GM12878 (cell line): Measurements from ENCODE around the gene POLR1A. TPM values are rescaled to one million over a fixed set of nuclear protein-coding genes. Genes with fewer than 3 reads are reported as not detected.

Source experiments
- ATAC-seq: fragments of 200-7000 bp; cut with Tn5 transposase; 3 replicates; pipeline ENCODE4 v1.9.1; 2020; ENCODE audit warnings: mild to moderate bottlenecking, moderate library complexity
- BruUV-seq: library from RNA; stranded (reverse); fragments of 400-500 nt; replicated peaks from 2 replicates; lab custom pipeline; 2021; lab: Mats Ljungman, UMichigan
- CTCF ChIA-PET: fragments of 300-600 bp; sonication (Branson Sonifier 250); formaldehyde crosslinking; extraction: SDS; loops from one replicate; lab custom pipeline; 2021; ENCODE audit warnings: inconsistent platforms; lab: Yijun Ruan, JAX
- POLR2A ChIA-PET: fragments of 350-600 bp; formaldehyde crosslinking; extraction: SDS; loops from one replicate; lab custom pipeline; 2021; ENCODE audit warnings: inconsistent platforms; lab: Charles Lee
- RAD21 ChIA-PET: fragments of 300-600 bp; sonication (Branson Sonifier 250); formaldehyde crosslinking; loops from one replicate; lab custom pipeline; 2023; ENCODE audit warnings: antibody characterized with exemption; ENCODE audit not compliant: unreplicated experiment; lab: Charles Lee
- SMC1A ChIA-PET: fragments of 300-600 bp; sonication (Branson Sonifier 250); formaldehyde crosslinking; loops from one replicate; lab custom pipeline; 2023; ENCODE audit not compliant: unreplicated experiment, uncharacterized antibody; lab: Charles Lee
- DNase-seq: peaks from one replicate; pipeline ENCODE4 v3.0.0-alpha.2; 2011; ENCODE audit warnings: low read depth, low spot score
- FAIRE-seq: peaks from 3 replicates; lab custom pipeline; 2011; peaks lifted over from hg19 to GRCh38; lab: Jason Lieb, UNC
- H2AFZ ChIP-seq: 2 replicates; pipeline ENCODE4 v1.6.0; 2011; ENCODE audit warnings: low read depth, low read length, control low read depth; ENCODE audit not compliant: control insufficient read depth
- H3K27ac ChIP-seq: 2 replicates; pipeline ENCODE4 v1.5.1; 2011; ENCODE audit warnings: control low read depth; ENCODE audit not compliant: control insufficient read depth, insufficient read depth
- H3K27me3 ChIP-seq, 2 experiments: replicated peaks in 1 of 2; 2 replicates each; pipeline versions ENCODE4 v1.6.0 to v1.6.1; 2011; ENCODE audit warnings: low read length in 1 of 2; ENCODE audit not compliant: control insufficient read depth in 2 of 2, insufficient read depth in 2 of 2
- H3K36me3 ChIP-seq, 2 experiments: 2 replicates each; pipeline ENCODE4 v1.5.1; 2011; ENCODE audit warnings: low read length in 1 of 2; ENCODE audit not compliant: control insufficient read depth in 2 of 2, insufficient read depth in 2 of 2
- H3K4me1 ChIP-seq: 2 replicates; pipeline ENCODE4 v1.6.1; 2011; ENCODE audit warnings: mild to moderate bottlenecking, low read length, moderate library complexity, mixed read lengths; ENCODE audit not compliant: control insufficient read depth, insufficient read depth
- H3K4me2 ChIP-seq: 2 replicates; pipeline ENCODE4 v1.6.0; 2011; ENCODE audit warnings: control low read depth; ENCODE audit not compliant: control insufficient read depth, insufficient read depth
- H3K4me3 ChIP-seq: fragments of 200-600 bp; sonication (generic); 2 replicates; pipeline ENCODE4 v1.5.1; 2016
- H3K79me2 ChIP-seq: 2 replicates; pipeline ENCODE4 v1.6.0; 2011; ENCODE audit warnings: low read length; ENCODE audit not compliant: control insufficient read depth, insufficient read depth
- H3K9ac ChIP-seq: 2 replicates; pipeline ENCODE4 v1.8.0; 2011; ENCODE audit warnings: low read length, control low read depth, mixed read lengths; ENCODE audit not compliant: control insufficient read depth, insufficient read depth
- H3K9me3 ChIP-seq: replicated peaks from 3 replicates; pipeline ENCODE4 v1.5.1; 2011; ENCODE audit warnings: mild to moderate bottlenecking, low read length; ENCODE audit not compliant: control insufficient read depth, insufficient read depth
- H4K20me1 ChIP-seq: 2 replicates; pipeline ENCODE4 v1.6.0; 2011; ENCODE audit not compliant: control insufficient read depth, insufficient read depth
- NFYB ChIP-seq: IDR thresholded peaks from 2 replicates; pipeline ENCODE4 v1.6.1; 2011; ENCODE audit warnings: low read depth, mild to moderate bottlenecking, low read length, improper control_type of control experiment, moderate library complexity; ENCODE audit not compliant: insufficient read depth
- SP1 ChIP-seq: IDR thresholded peaks from one replicate; pipeline ENCODE4 v1.6.1; 2011; ENCODE audit warnings: low read depth, low read length
- STAT3 ChIP-seq: IDR thresholded peaks from 2 replicates; pipeline ENCODE4 v1.6.1; 2011; ENCODE audit warnings: low read depth, low read length, improper control_type of control experiment
- TCF12 ChIP-seq: IDR thresholded peaks from 2 replicates; pipeline ENCODE4 v1.6.1; 2011; ENCODE audit warnings: low read depth, mild to moderate bottlenecking, low read length
- ZBED1 ChIP-seq: IDR thresholded peaks from 2 replicates; pipeline ENCODE4 v1.6.1; 2016; ENCODE audit warnings: borderline replicate concordance
- ZSCAN29 ChIP-seq: fragments of 450-650 bp; IDR thresholded peaks from 2 replicates; pipeline ENCODE4 v1.6.1; 2017; ENCODE audit warnings: mild to moderate bottlenecking, moderate library complexity
- WGBS: methylation state at CpG from one replicate; pipeline ENCODE4 v1.1.6; 2016; ENCODE audit warnings: low lambda C conversion rate; ENCODE audit not compliant: insufficient replicate concordance, insufficient coverage; ENCODE audit errors: missing lambda C conversion rate; 5-methylcytosine and 5-hydroxymethylcytosine counted together
- in situ Hi-C: fragments of 300-500 bp; cut with MboI; formaldehyde crosslinking; loops from 9 replicates; pipeline ENCODE4 v1.14.3; 2018; ENCODE audit warnings: mixed read lengths
- intact Hi-C: fragments of 100-400 bp; cut with micrococcal nuclease; formaldehyde crosslinking; loops from one replicate; pipeline ENCODE4 v1.14.2; 2022; ENCODE audit not compliant: unreplicated experiment
- polyA plus RNA-seq, 11 experiments: library from polyadenylated mRNA; depleted of rRNA in 4 of 11; unstranded in 6 of 11; stranded (reverse) in 5 of 11; fragments of >200 nt; fragmentation: Nextera tagmentation in 4 of 11; fragmentation: Illumina TruSeq in 1 of 11; extraction: Ambion mirVana in 4 of 11; extraction: Trizol in 1 of 11; gene quantifications; 1 replicate in 1 of 11; 2 replicates in 10 of 11; pipeline versions ENCODE4 v1.2.1 to v1.2.3, GENCODE V29; 2011 to 2016; ENCODE audit warnings: inconsistent platforms in 2 of 11, missing spikeins in 2 of 11, low read depth in 1 of 11
- total RNA-seq, 4 experiments: library from RNA; depleted of rRNA in 3 of 4; stranded (reverse); fragments of >200 nt in 3 of 4; fragmentation: Illumina TruSeq in 1 of 4; extraction: Trizol in 1 of 4; gene quantifications; 2 replicates each; pipeline versions ENCODE4 v1.2.1 to v1.2.3, GENCODE V29; 2013 to 2021
- TF ChIP-seq, protein P1 (sequence below): IDR thresholded peaks from 2 replicates; pipeline ENCODE4 v1.6.1; 2011; ENCODE audit warnings: borderline replicate concordance, low read depth, mild to moderate bottlenecking, moderate library complexity, mixed read lengths, low read length; ENCODE audit not compliant: insufficient read depth; ENCODE audit errors: extremely low read length
- TF ChIP-seq, protein P2 (sequence below): fragments of 450-650 bp; IDR thresholded peaks from 2 replicates; pipeline ENCODE4 v1.6.1; 2017; ENCODE audit warnings: mild to moderate bottlenecking
- TF ChIP-seq, protein P3 (sequence below): fragments of 450-650 bp; IDR thresholded peaks from 2 replicates; pipeline ENCODE4 v1.6.1; 2016; ENCODE audit warnings: mild to moderate bottlenecking
- TF ChIP-seq, protein P4 (sequence below): fragments of 450-650 bp; IDR thresholded peaks from 2 replicates; pipeline ENCODE4 v1.6.1; 2017; ENCODE audit warnings: mild to moderate bottlenecking, moderate library complexity
- TF ChIP-seq, protein P5 (sequence below): IDR thresholded peaks from 2 replicates; pipeline ENCODE4 v1.6.1; 2011; ENCODE audit warnings: low read depth, low read length, improper control_type of control experiment, borderline replicate concordance
- TF ChIP-seq, protein P6 (sequence below): fragments of 450-650 bp; IDR thresholded peaks from 2 replicates; pipeline ENCODE4 v1.6.1; 2016; ENCODE audit warnings: mild to moderate bottlenecking

POLR1A gene
- total and polyA plus RNA-seq, 10 of the 15 experiments (the other 5 are each of a cell fraction or from before 2014, with no cell fraction given) = 2.1 to 53.9 (median 17.8) TPM

DNA sequence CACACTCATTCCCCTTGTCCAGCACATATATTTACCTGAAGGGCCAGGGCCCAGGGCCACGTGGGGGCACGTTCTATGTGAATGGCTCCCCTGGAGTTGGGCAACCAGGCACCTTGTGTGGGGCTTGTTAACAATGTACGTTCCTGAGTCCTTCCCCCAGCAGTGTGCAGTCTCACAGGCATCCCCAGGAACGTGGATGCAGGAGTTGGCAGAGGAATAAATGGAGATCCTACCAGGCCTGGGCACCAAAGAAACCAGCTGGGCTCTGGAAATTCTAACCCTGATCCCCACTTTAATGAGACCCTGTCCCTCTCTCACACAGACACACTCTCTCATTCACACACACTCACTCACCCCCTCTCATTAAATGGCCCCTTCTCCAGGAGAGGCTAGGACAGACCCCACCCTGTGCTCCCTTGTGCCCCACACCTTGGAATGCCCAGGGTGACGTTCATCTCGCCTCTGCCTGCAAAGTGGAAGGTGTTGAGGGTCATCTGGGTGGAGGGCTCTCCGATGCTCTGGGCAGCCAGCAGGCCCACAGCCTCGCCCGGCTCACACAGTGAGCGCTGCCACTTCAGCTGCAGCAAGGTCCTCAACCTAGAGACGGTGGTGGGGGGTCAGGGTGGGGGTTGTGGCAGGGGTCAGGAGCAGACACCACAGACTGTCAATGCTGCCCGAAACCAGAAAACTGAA, 65.6 kb downstream of the POLR1A start:
- ChIA-PET SMC1A (interaction anchor here (1.6 kb wide), 1 partner anchor 150 kb away, joined by 4 read pairs; no protein-coding TSS in a partner anchor), RAD21 (interaction anchor here (1.0 to 1.2 kb wide), 2 partner anchors 45 to 152 kb away, joined by 3 read pairs; no protein-coding TSS in a partner anchor), POLR2A (no interaction called here), CTCF (interaction anchor here (1.4 to 6.8 kb wide), 5 partner anchors 18 to 212 kb away, joined by 3 to 75 read pairs (median 5); partner anchors contain the start of gene ST3GAL5)
- intact Hi-C loops = no loop called here
- FAIRE-seq (no peak), DNase-seq (no peak), ATAC-seq (no peak)
- BruUV-seq = no TSS peak
- H2AFZ ChIP-seq = no peak overlapping the region
- H4K20me1 ChIP-seq = no peaks in the 10 kb centered on the region
- H3K4me1 ChIP-seq = peaks cover 37% of the 10 kb centered on the region
- H3K27me3 ChIP-seq = no peaks in the 10 kb centered on the region
- H3K27ac ChIP-seq = no peak overlapping the region
- no peaks in the 10 kb centered on the region for H3K9me3 ChIP-seq
- H3K79me2 ChIP-seq = no peaks in the 10 kb centered on the region
- H3K4me3 ChIP-seq = no peak overlapping the region
- H3K9ac ChIP-seq = no peak overlapping the region
- WGBS = over 99% methylated on average over 11 of the region's 12 CpGs
- in situ Hi-C loops = no loop called here
- H3K36me3 ChIP-seq = peaks cover 29 to 44% of the 10 kb centered on the region in 2 experiments
- H3K4me2 ChIP-seq = no peak overlapping the region
- TF ChIP-seq ZBED1 (no peak), NFYB (no peak), STAT3 (no peak), TCF12 (no peak), ZSCAN29 (no peak), SP1 (no peak)
- TF ChIP-seq, protein P1, sequence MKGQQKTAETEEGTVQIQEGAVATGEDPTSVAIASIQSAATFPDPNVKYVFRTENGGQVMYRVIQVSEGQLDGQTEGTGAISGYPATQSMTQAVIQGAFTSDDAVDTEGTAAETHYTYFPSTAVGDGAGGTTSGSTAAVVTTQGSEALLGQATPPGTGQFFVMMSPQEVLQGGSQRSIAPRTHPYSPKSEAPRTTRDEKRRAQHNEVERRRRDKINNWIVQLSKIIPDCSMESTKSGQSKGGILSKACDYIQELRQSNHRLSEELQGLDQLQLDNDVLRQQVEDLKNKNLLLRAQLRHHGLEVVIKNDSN = no peak
- TF ChIP-seq, protein P2, sequence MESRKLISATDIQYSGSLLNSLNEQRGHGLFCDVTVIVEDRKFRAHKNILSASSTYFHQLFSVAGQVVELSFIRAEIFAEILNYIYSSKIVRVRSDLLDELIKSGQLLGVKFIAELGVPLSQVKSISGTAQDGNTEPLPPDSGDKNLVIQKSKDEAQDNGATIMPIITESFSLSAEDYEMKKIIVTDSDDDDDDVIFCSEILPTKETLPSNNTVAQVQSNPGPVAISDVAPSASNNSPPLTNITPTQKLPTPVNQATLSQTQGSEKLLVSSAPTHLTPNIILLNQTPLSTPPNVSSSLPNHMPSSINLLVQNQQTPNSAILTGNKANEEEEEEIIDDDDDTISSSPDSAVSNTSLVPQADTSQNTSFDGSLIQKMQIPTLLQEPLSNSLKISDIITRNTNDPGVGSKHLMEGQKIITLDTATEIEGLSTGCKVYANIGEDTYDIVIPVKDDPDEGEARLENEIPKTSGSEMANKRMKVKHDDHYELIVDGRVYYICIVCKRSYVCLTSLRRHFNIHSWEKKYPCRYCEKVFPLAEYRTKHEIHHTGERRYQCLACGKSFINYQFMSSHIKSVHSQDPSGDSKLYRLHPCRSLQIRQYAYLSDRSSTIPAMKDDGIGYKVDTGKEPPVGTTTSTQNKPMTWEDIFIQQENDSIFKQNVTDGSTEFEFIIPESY = no peak
- TF ChIP-seq, protein P3, sequence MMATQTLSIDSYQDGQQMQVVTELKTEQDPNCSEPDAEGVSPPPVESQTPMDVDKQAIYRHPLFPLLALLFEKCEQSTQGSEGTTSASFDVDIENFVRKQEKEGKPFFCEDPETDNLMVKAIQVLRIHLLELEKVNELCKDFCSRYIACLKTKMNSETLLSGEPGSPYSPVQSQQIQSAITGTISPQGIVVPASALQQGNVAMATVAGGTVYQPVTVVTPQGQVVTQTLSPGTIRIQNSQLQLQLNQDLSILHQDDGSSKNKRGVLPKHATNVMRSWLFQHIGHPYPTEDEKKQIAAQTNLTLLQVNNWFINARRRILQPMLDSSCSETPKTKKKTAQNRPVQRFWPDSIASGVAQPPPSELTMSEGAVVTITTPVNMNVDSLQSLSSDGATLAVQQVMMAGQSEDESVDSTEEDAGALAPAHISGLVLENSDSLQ = no peak
- TF ChIP-seq, protein P4, sequence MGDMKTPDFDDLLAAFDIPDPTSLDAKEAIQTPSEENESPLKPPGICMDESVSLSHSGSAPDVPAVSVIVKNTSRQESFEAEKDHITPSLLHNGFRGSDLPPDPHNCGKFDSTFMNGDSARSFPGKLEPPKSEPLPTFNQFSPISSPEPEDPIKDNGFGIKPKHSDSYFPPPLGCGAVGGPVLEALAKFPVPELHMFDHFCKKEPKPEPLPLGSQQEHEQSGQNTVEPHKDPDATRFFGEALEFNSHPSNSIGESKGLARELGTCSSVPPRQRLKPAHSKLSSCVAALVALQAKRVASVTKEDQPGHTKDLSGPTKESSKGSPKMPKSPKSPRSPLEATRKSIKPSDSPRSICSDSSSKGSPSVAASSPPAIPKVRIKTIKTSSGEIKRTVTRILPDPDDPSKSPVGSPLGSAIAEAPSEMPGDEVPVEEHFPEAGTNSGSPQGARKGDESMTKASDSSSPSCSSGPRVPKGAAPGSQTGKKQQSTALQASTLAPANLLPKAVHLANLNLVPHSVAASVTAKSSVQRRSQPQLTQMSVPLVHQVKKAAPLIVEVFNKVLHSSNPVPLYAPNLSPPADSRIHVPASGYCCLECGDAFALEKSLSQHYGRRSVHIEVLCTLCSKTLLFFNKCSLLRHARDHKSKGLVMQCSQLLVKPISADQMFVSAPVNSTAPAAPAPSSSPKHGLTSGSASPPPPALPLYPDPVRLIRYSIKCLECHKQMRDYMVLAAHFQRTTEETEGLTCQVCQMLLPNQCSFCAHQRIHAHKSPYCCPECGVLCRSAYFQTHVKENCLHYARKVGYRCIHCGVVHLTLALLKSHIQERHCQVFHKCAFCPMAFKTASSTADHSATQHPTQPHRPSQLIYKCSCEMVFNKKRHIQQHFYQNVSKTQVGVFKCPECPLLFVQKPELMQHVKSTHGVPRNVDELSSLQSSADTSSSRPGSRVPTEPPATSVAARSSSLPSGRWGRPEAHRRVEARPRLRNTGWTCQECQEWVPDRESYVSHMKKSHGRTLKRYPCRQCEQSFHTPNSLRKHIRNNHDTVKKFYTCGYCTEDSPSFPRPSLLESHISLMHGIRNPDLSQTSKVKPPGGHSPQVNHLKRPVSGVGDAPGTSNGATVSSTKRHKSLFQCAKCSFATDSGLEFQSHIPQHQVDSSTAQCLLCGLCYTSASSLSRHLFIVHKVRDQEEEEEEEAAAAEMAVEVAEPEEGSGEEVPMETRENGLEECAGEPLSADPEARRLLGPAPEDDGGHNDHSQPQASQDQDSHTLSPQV = no peak
- TF ChIP-seq, protein P5, sequence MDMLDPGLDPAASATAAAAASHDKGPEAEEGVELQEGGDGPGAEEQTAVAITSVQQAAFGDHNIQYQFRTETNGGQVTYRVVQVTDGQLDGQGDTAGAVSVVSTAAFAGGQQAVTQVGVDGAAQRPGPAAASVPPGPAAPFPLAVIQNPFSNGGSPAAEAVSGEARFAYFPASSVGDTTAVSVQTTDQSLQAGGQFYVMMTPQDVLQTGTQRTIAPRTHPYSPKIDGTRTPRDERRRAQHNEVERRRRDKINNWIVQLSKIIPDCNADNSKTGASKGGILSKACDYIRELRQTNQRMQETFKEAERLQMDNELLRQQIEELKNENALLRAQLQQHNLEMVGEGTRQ = no peak
- TF ChIP-seq, protein P6, sequence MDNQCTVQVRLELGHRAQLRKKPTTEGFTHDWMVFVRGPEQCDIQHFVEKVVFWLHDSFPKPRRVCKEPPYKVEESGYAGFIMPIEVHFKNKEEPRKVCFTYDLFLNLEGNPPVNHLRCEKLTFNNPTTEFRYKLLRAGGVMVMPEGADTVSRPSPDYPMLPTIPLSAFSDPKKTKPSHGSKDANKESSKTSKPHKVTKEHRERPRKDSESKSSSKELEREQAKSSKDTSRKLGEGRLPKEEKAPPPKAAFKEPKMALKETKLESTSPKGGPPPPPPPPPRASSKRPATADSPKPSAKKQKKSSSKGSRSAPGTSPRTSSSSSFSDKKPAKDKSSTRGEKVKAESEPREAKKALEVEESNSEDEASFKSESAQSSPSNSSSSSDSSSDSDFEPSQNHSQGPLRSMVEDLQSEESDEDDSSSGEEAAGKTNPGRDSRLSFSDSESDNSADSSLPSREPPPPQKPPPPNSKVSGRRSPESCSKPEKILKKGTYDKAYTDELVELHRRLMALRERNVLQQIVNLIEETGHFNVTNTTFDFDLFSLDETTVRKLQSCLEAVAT = no peak
